ENCODE data around the gene ZNF688.

Gene ZNF688

GRCh38 chr16:30530163-30531037, 41.1 kb downstream of the ZNF688 start:
- no peak for TF ChIP-seq CTCF (IDR thresholded peaks at IDR 0.05; ENCODE audit: insufficient read depth, low read depth, low read length, missing control alignments)
- no peak overlapping the region for H3K4me3 ChIP-seq (ENCODE audit: low read depth, low read length)
- no peak for DNase-seq (ENCODE audit: low read depth)

GRCh38 chr16:30528799-30529457, 42.6 kb downstream of the ZNF688 start:
- TF ChIP-seq CTCF (IDR thresholded peaks at IDR 0.05; ENCODE audit: insufficient read depth, low read depth, low read length, missing control alignments): no peak
- no peak for DNase-seq (ENCODE audit: low read depth)
- no peak overlapping the region for H3K4me3 ChIP-seq (ENCODE audit: low read depth, low read length)

- DNase-seq (ENCODE audit: low read depth): peak; percentile 80
- peak overlapping the region; percentile 49 for H3K4me3 ChIP-seq (ENCODE audit: low read depth, low read length)
- TF ChIP-seq CTCF (IDR thresholded peaks at IDR 0.05; ENCODE audit: insufficient read depth, low read depth, low read length, missing control alignments): no peak
These were observed 43.8 kb downstream of the ZNF688 start for GRCh38 chr16:30527635-30528178.

- peak overlapping the region; percentile 78 for H3K4me3 ChIP-seq (ENCODE audit: low read depth, low read length)
- peak; percentile 35 for TF ChIP-seq CTCF (IDR thresholded peaks at IDR 0.05; ENCODE audit: insufficient read depth, low read depth, low read length, missing control alignments)
- peak; percentile 98 for DNase-seq (ENCODE audit: low read depth)
These were observed 44.5 kb downstream of the ZNF688 start for GRCh38 chr16:30526823-30527634.

GRCh38 chr16:30526137-30526822, 45.2 kb downstream of the ZNF688 start, which contains the start of gene ZNF768:
Gene ZNF768, minus strand, starts transcription at chr16:30526566. Its CDS starts 153 bp downstream, at chr16:30526413.
- no peak for TF ChIP-seq CTCF (IDR thresholded peaks at IDR 0.05; ENCODE audit: insufficient read depth, low read depth, low read length, missing control alignments)
- peak; percentile 29 for DNase-seq (ENCODE audit: low read depth)
- H3K4me3 ChIP-seq (ENCODE audit: low read depth, low read length): peak within 1 kb of the TSS; percentile 78

GRCh38 chr16:30525844-30526136, 45.7 kb downstream of the ZNF688 start:
- H3K4me3 ChIP-seq (ENCODE audit: low read depth, low read length): peak overlapping the region; percentile 57
- TF ChIP-seq CTCF (IDR thresholded peaks at IDR 0.05; ENCODE audit: insufficient read depth, low read depth, low read length, missing control alignments): no peak
- DNase-seq (ENCODE audit: low read depth): no peak
